Nephron (organoid): Measurements from ENCODE around the gene TBR1.

Experiments
- H3K27ac Mint-ChIP-seq, 3 experiments: 2 replicates each; pipeline ENCODE4 v1.8.0; 2020; ENCODE audit warnings: mixed read lengths in 3 of 3, mild to moderate bottlenecking in 2 of 3, moderate library complexity in 1 of 3
- H3K27me3 Mint-ChIP-seq: 2 replicates; pipeline ENCODE4 v1.8.0; 2021; ENCODE audit warnings: low read depth, mild to moderate bottlenecking, moderate library complexity, mixed read lengths
- H3K36me3 Mint-ChIP-seq: 2 replicates; pipeline ENCODE4 v1.8.0; 2020; ENCODE audit warnings: low read depth, mixed read lengths
- H3K4me1 Mint-ChIP-seq: 2 replicates; pipeline ENCODE4 v1.8.0; 2020; ENCODE audit warnings: mixed read lengths
- H3K4me3 Mint-ChIP-seq, 3 experiments: 2 replicates each; pipeline ENCODE4 v1.8.0; 2020; ENCODE audit warnings: mild to moderate bottlenecking in 3 of 3, mixed read lengths in 3 of 3, moderate library complexity in 2 of 3
- H3K9me3 Mint-ChIP-seq: 2 replicates; pipeline ENCODE4 v1.8.0; 2020; ENCODE audit warnings: mixed read lengths
- TF ChIP-seq, protein P1 (sequence below), 3 experiments: fragments of 200-600 bp; sonication (generic); IDR thresholded peaks; one replicate each; pipeline ENCODE4 v1.5.0; 2021; ENCODE audit warnings: antibody characterized with exemption in 3 of 3; ENCODE audit not compliant: unreplicated experiment in 3 of 3

TBR1 gene

GRCh38 chr2:161417438-161418274, 1.6 kb downstream of the TBR1 start:
- H3K4me1 Mint-ChIP-seq, result peaks cover 49% of the 10 kb centered on the region
- peak overlapping the region in 1 of 3 experiments; percentile 1 for H3K4me3 Mint-ChIP-seq
- peaks cover 4% of the 10 kb centered on the region for H3K36me3 Mint-ChIP-seq
- no peaks in the 10 kb centered on the region for H3K9me3 Mint-ChIP-seq
- peaks cover 100% of the 10 kb centered on the region for H3K27me3 Mint-ChIP-seq
- TF ChIP-seq, protein P1, sequence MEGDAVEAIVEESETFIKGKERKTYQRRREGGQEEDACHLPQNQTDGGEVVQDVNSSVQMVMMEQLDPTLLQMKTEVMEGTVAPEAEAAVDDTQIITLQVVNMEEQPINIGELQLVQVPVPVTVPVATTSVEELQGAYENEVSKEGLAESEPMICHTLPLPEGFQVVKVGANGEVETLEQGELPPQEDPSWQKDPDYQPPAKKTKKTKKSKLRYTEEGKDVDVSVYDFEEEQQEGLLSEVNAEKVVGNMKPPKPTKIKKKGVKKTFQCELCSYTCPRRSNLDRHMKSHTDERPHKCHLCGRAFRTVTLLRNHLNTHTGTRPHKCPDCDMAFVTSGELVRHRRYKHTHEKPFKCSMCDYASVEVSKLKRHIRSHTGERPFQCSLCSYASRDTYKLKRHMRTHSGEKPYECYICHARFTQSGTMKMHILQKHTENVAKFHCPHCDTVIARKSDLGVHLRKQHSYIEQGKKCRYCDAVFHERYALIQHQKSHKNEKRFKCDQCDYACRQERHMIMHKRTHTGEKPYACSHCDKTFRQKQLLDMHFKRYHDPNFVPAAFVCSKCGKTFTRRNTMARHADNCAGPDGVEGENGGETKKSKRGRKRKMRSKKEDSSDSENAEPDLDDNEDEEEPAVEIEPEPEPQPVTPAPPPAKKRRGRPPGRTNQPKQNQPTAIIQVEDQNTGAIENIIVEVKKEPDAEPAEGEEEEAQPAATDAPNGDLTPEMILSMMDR (IDR thresholded peaks at IDR 0.05; ENCODE audit: unreplicated experiment in 3 of 3), result no peak
- no peak overlapping the region for H3K27ac Mint-ChIP-seq

GRCh38 chr2:161418275-161418714, 2.2 kb downstream of the TBR1 start:
- Mint-ChIP-seq H3K4me3 (peak overlapping the region; percentile 1 to 74 (median 5)), H3K36me3 (no peaks in the 10 kb centered on the region), H3K27me3 (peaks cover 100% of the 10 kb centered on the region), H3K9me3 (no peaks in the 10 kb centered on the region), H3K27ac (no peak overlapping the region), H3K4me1 (peaks cover 49% of the 10 kb centered on the region)
- TF ChIP-seq, protein P1 (IDR thresholded peaks at IDR 0.05; ENCODE audit: unreplicated experiment in 3 of 3), result no peak

- H3K4me1 Mint-ChIP-seq, result peaks cover 45% of the 10 kb centered on the region
- peaks cover 100% of the 10 kb centered on the region for H3K27me3 Mint-ChIP-seq
- H3K36me3 Mint-ChIP-seq, result no peaks in the 10 kb centered on the region
- H3K9me3 Mint-ChIP-seq, result no peaks in the 10 kb centered on the region
- TF ChIP-seq, protein P1 (IDR thresholded peaks at IDR 0.05; ENCODE audit: unreplicated experiment in 3 of 3), result no peak
- H3K27ac Mint-ChIP-seq, result no peak overlapping the region
- peak overlapping the region; percentile 72 to 78 (median 74) for H3K4me3 Mint-ChIP-seq
Observed at GRCh38 chr2:161418715-161419637, 2.9 kb downstream of the TBR1 start.

GRCh38 chr2:161419638-161420190, 3.6 kb downstream of the TBR1 start:
- Mint-ChIP-seq H3K4me3 (no peak overlapping the region), H3K9me3 (peaks cover under 1% of the 10 kb centered on the region), H3K27me3 (peaks cover 100% of the 10 kb centered on the region), H3K4me1 (peaks cover 50% of the 10 kb centered on the region), H3K27ac (no peak overlapping the region), H3K36me3 (no peaks in the 10 kb centered on the region)
- TF ChIP-seq, protein P1 (IDR thresholded peaks at IDR 0.05; ENCODE audit: unreplicated experiment in 3 of 3), result no peak

GRCh38 chr2:161420406-161421074, 4.4 kb downstream of the TBR1 start:
- TF ChIP-seq, protein P1 (IDR thresholded peaks at IDR 0.05; ENCODE audit: unreplicated experiment in 3 of 3), result no peak
- Mint-ChIP-seq H3K36me3 (no peaks in the 10 kb centered on the region), H3K4me3 (peak overlapping the region in 1 of 3 experiments; percentile 21), H3K4me1 (peaks cover 47% of the 10 kb centered on the region), H3K27ac (no peak overlapping the region), H3K27me3 (peaks cover 100% of the 10 kb centered on the region), H3K9me3 (peaks cover 2% of the 10 kb centered on the region)
